ENCODE measurements around the gene SMS.

The SMS gene

DNA sequence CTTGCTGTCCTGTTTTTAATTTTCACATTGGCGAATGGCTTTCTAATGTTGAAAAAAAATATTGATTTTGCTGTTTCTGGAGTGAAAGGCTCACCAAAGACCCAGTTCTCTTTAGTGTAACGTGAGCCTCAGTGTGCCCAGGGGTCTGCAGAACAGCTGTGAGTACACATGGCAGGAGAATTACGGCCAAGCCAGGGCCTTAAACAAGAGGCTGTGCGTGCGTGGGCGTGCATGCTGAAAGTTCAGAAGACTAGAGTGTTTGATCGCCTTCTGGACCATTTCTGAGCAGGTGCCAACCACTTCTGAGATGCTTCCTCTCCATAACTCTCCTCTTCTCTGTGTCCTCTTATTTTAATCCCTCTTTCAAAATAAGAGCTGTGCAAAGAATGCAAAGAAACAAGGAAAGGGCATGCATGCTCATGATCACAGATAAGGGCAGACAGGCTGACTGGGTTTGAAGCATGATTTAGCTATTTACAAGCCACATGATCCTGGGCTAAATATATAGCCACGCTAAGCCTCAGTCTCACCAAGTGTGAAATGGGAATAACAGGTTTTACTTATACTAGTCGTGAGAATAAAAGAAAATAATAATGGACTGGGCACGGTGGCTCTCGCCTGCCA lies 101.5 kb downstream of the SMS start:
- DNase-seq, result no peak

DNA sequence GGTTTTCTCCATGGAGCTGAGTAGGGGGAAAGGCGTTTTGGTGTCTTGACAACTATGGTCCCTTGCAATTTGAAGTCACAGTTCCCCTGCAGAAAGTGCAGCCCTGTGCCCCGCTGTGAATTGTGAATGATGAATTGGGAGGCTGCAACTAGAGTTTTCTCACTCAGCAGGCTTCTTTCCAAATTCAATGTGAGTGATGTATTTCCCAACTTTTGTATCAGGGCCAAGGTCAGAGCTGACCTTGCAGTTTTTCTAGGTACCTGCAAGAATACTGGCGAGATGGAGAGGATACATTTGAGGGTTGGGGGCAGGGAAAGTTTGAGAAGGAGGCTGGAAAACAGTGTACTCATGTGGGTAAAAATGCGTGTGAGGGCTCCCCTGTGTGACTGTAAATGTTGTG lies 103.4 kb downstream of the SMS start:
- no peak for DNase-seq

All from stimulated activated CD4-positive, alpha-beta T cell treated with anti-CD3 and anti-CD28 coated beads, Interleukin-2, amount 100 ng/mL, for 48 hours (primary cell).